Measurements from ENCODE around the gene LTBR.

LTBR gene

GRCh38 chr12:6405963-6406362 lies 22.0 kb downstream of the LTBR start:
- ChIA-PET CTCF (no interaction called here), POLR2A (no interaction called here)
- no peak for TF ChIP-seq CTCF (IDR thresholded peaks at IDR 0.05; ENCODE audit: insufficient read depth, low read length, missing control alignments)

GRCh38 chr12:6407236-6407954 lies 23.4 kb downstream of the LTBR start:
- H3K4me3 ChIP-seq (ENCODE audit: low read depth, low read length) = no peak overlapping the region
- POLR2A ChIA-PET = no interaction called here
- CTCF ChIA-PET = interaction anchor here (2.5 kb wide), 1 partner anchor 17 kb away, joined by 9 read pairs; no protein-coding TSS in a partner anchor
- no peak for TF ChIP-seq CTCF (IDR thresholded peaks at IDR 0.05; ENCODE audit: insufficient read depth, low read length, missing control alignments)
- no peak for DNase-seq (ENCODE audit: low read depth, low spot score)

More at GRCh38 chr12:6405963-6406362, 22.0 kb downstream of the LTBR start:
- no peak for DNase-seq (ENCODE audit: low read depth, low spot score)
- H3K4me3 ChIP-seq (ENCODE audit: low read depth, low read length) = no peak overlapping the region

- DNase-seq (ENCODE audit: low read depth, low spot score) = no peak
- ChIA-PET POLR2A (no interaction called here), CTCF (no interaction called here)
Measured at GRCh38 chr12:6416596-6416995, 32.6 kb downstream of the LTBR start.

GRCh38 chr12:6418796-6419195 lies 34.8 kb downstream of the LTBR start:
- CTCF ChIA-PET = interaction anchor here (2.2 kb wide), 1 partner anchor 47 kb away, joined by 5 read pairs; no protein-coding TSS in a partner anchor
- no peak for TF ChIP-seq CTCF (IDR thresholded peaks at IDR 0.05; ENCODE audit: insufficient read depth, low read length, missing control alignments)
- POLR2A ChIA-PET = no interaction called here
- DNase-seq (ENCODE audit: low read depth, low spot score) = no peak
- no peak overlapping the region for H3K4me3 ChIP-seq (ENCODE audit: low read depth, low read length)

More at GRCh38 chr12:6416596-6416995, 32.6 kb downstream of the LTBR start:
- TF ChIP-seq CTCF (IDR thresholded peaks at IDR 0.05; ENCODE audit: insufficient read depth, low read length, missing control alignments) = no peak
- no peak overlapping the region for H3K4me3 ChIP-seq (ENCODE audit: low read depth, low read length)

GRCh38 chr12:6420364-6420763 lies 36.4 kb downstream of the LTBR start:
- no peak overlapping the region for H3K4me3 ChIP-seq (ENCODE audit: low read depth, low read length)
- DNase-seq (ENCODE audit: low read depth, low spot score) = no peak
- CTCF ChIA-PET = interaction anchor here (0.7 to 2.2 kb wide), 5 partner anchors 37 to 137 kb away, joined by 3 to 5 read pairs (median 4); partner anchors contain the start of gene LTBR
- no peak for TF ChIP-seq CTCF (IDR thresholded peaks at IDR 0.05; ENCODE audit: insufficient read depth, low read length, missing control alignments)
- POLR2A ChIA-PET = no interaction called here

- peak; percentile 68 for DNase-seq (ENCODE audit: low read depth, low spot score)
- CTCF ChIA-PET = interaction anchor here (0.6 to 9.5 kb wide), 35 partner anchors 8 to 273 kb away, joined by 3 to 199 read pairs (median 5); partner anchors contain the start of genes IFFO1, TAPBPL and VAMP1
- TF ChIP-seq CTCF (IDR thresholded peaks at IDR 0.05; ENCODE audit: insufficient read depth, low read length, missing control alignments) = peak; percentile 78
Measured at GRCh38 chr12:6423267-6424007, 39.5 kb downstream of the LTBR start.

More at GRCh38 chr12:6423267-6424007, 39.5 kb downstream of the LTBR start:
- no peak overlapping the region for H3K4me3 ChIP-seq (ENCODE audit: low read depth, low read length)
- POLR2A ChIA-PET = interaction anchor here (0.6 to 1.5 kb wide), 5 partner anchors 47 to 115 kb away, joined by 3 to 8 read pairs (median 3); partner anchors contain the start of genes GAPDH and VAMP1

Data from AG04449 (cell line).